Osteoblast (primary cell): Measurements from ENCODE around the gene WDR83. TPM values are rescaled to one million over a fixed set of nuclear protein-coding genes. Genes with fewer than 3 reads are reported as not detected.

ENCODE experiments used
- DNase-seq: peaks from one replicate; pipeline ENCODE4 v3.0.0; 2011; ENCODE audit warnings: low spot score, mixed read lengths; ENCODE audit not compliant: insufficient read length; ENCODE audit errors: missing footprints
- H2AFZ ChIP-seq: 2 replicates; pipeline ENCODE4 v1.6.0; 2011; ENCODE audit warnings: mild to moderate bottlenecking, low read length
- H3K27ac ChIP-seq: 2 replicates; pipeline ENCODE4 v1.5.1; 2011; ENCODE audit warnings: mild to moderate bottlenecking, low read depth, low read length, moderate library complexity
- H3K27me3 ChIP-seq: 2 replicates; pipeline ENCODE4 v1.6.0; 2012; ENCODE audit warnings: mild to moderate bottlenecking, control low read depth, inconsistent platforms, low read length, moderate library complexity; ENCODE audit not compliant: insufficient read depth
- H3K36me3 ChIP-seq: 2 replicates; pipeline ENCODE4 v1.5.1; 2011; ENCODE audit warnings: mild to moderate bottlenecking, low read length, control low read depth, moderate library complexity; ENCODE audit not compliant: insufficient read depth
- H3K4me1 ChIP-seq: 2 replicates; pipeline ENCODE4 v1.5.1; 2011; ENCODE audit warnings: mild to moderate bottlenecking, low read length, control low read depth, moderate library complexity; ENCODE audit not compliant: insufficient read depth
- H3K4me2 ChIP-seq: 2 replicates; pipeline ENCODE4 v1.6.0; 2011; ENCODE audit warnings: mild to moderate bottlenecking, low read length; ENCODE audit not compliant: insufficient read depth
- H3K4me3 ChIP-seq: fragments of 200-600 bp; sonication (generic); 3 replicates; pipeline ENCODE4 v1.5.1; 2012; ENCODE audit warnings: mild to moderate bottlenecking, low read length, inconsistent platforms; ENCODE audit not compliant: insufficient read depth
- H3K79me2 ChIP-seq: 2 replicates; pipeline ENCODE4 v1.6.0; 2012; ENCODE audit warnings: mild to moderate bottlenecking, low read length, control low read depth, inconsistent platforms; ENCODE audit not compliant: insufficient read depth
- H3K9me3 ChIP-seq: 2 replicates; pipeline ENCODE4 v1.5.1; 2011; ENCODE audit warnings: low read depth, low read length, control low read depth
- H4K20me1 ChIP-seq: 2 replicates; pipeline ENCODE4 v1.6.0; 2012; ENCODE audit warnings: mild to moderate bottlenecking, low read length, control low read depth; ENCODE audit not compliant: insufficient read depth
- CTCF ChIP-seq: IDR thresholded peaks from 2 replicates; pipeline ENCODE4 v1.5.1; 2011; ENCODE audit warnings: mild to moderate bottlenecking, low read depth, low read length, moderate library complexity; ENCODE audit errors: extremely low read depth
- total RNA-seq: library from RNA; depleted of rRNA; stranded (reverse); fragments of >200 nt; gene quantifications from 2 replicates; pipeline ENCODE4 v1.2.3, GENCODE V29; 2012

WDR83 gene
- total RNA-seq, 1 donor: 8.0 TPM

- Histone ChIP-seq H3K9me3 (no peaks in the 10 kb centered on the region), H3K4me1 (peaks cover 33% of the 10 kb centered on the region), H2AFZ (peak overlapping the region; percentile 81), H3K79me2 (peaks cover 47% of the 10 kb centered on the region), H3K4me2 (peak overlapping the region; percentile 100), H3K27me3 (no peaks in the 10 kb centered on the region), H3K4me3 (peak overlapping the region; percentile 88), H4K20me1 (no peaks in the 10 kb centered on the region), H3K36me3 (peaks cover 23% of the 10 kb centered on the region), H3K27ac (no peak overlapping the region)
- TF ChIP-seq CTCF: no peak
- peak; percentile 86 for DNase-seq
Observed at GRCh38 chr19:12665671-12666264, 839 bp upstream of the WDR83 start.

- Histone ChIP-seq H3K36me3 (peaks cover 23% of the 10 kb centered on the region), H3K4me3 (peak overlapping the region; percentile 80), H3K9me3 (no peaks in the 10 kb centered on the region), H3K79me2 (peaks cover 47% of the 10 kb centered on the region), H3K4me1 (peaks cover 34% of the 10 kb centered on the region), H2AFZ (no peak overlapping the region), H4K20me1 (peaks cover 5% of the 10 kb centered on the region), H3K4me2 (peak overlapping the region; percentile 100), H3K27ac (peak overlapping the region; percentile 95), H3K27me3 (no peaks in the 10 kb centered on the region)
- peak; percentile 65 for DNase-seq
- TF ChIP-seq CTCF: no peak
Observed at GRCh38 chr19:12667731-12668302, 1.2 kb downstream of the WDR83 start.

- no peak for TF ChIP-seq CTCF
- Histone ChIP-seq H3K9me3 (no peaks in the 10 kb centered on the region), H4K20me1 (peaks cover 8% of the 10 kb centered on the region), H3K4me1 (peaks cover 34% of the 10 kb centered on the region), H3K27me3 (no peaks in the 10 kb centered on the region), H3K27ac (peak overlapping the region; percentile 95), H3K4me2 (peak overlapping the region; percentile 89), H3K79me2 (peaks cover 47% of the 10 kb centered on the region), H3K36me3 (peaks cover 23% of the 10 kb centered on the region), H2AFZ (peak overlapping the region; percentile 90), H3K4me3 (peak overlapping the region; percentile 80)
- peak; percentile 62 for DNase-seq
Observed at GRCh38 chr19:12668346-12668745, 1.7 kb downstream of the WDR83 start.

GRCh38 chr19:12668932-12669269 is 2.3 kb downstream of the WDR83 start:
- peak overlapping the region; percentile 90 for H2AFZ ChIP-seq
- peak; percentile 95 for DNase-seq
- H3K27ac ChIP-seq: peak overlapping the region; percentile 95
- H3K4me2 ChIP-seq: peak overlapping the region; percentile 89
- peaks cover 34% of the 10 kb centered on the region for H3K4me1 ChIP-seq
- H3K4me3 ChIP-seq: peak overlapping the region; percentile 80
- no peaks in the 10 kb centered on the region for H3K27me3 ChIP-seq
- peaks cover 22% of the 10 kb centered on the region for H3K36me3 ChIP-seq
- H3K79me2 ChIP-seq: peaks cover 47% of the 10 kb centered on the region
- peaks cover 8% of the 10 kb centered on the region for H4K20me1 ChIP-seq
- H3K9me3 ChIP-seq: no peaks in the 10 kb centered on the region
- no peak for TF ChIP-seq CTCF
